Neural cell (in vitro differentiated cells): ENCODE measurements around the gene KDF1. TPM values are rescaled to one million over a fixed set of nuclear protein-coding genes. Genes with fewer than 3 reads are reported as not detected.
"Not testable (repeated sequence)": the region's sequence is repeated elsewhere in the genome, so short reads cannot be mapped to it uniquely, and the experiment has no call there.

Experiments
- H2AFZ ChIP-seq: fragments of 200-600, 300-800 bp; sonication (generic), shearing (Covaris generic); 2 replicates; pipeline ENCODE4 v1.6.0; 2014; ENCODE audit warnings: low read depth, mild to moderate bottlenecking, antibody characterized with exemption, low read length, moderate library complexity
- H3F3A ChIP-seq: fragments of 200-600 bp; shearing (Covaris generic); 2 replicates; pipeline ENCODE4 v1.6.1; 2016; ENCODE audit warnings: mild to moderate bottlenecking, moderate library complexity, mixed read lengths, antibody characterized with exemption, low read length; ENCODE audit not compliant: insufficient read depth, poor library complexity, severe bottlenecking
- H3K27ac ChIP-seq: fragments of 200-600, 300-800 bp; sonication (generic), shearing (Covaris generic); 2 replicates; pipeline ENCODE4 v1.5.1; 2014; ENCODE audit warnings: mild to moderate bottlenecking, low read length, moderate library complexity
- H3K27me3 ChIP-seq: fragments of 300-800, 200-600 bp; sonication (generic), shearing (Covaris generic); 2 replicates; pipeline ENCODE4 v1.6.0; 2014; ENCODE audit warnings: mild to moderate bottlenecking, low read depth, low read length, moderate library complexity; ENCODE audit not compliant: insufficient read depth
- H3K36me3 ChIP-seq: fragments of 300-800, 200-600 bp; sonication (generic), shearing (Covaris generic); 2 replicates; pipeline ENCODE4 v1.5.1; 2014; ENCODE audit warnings: mild to moderate bottlenecking, antibody characterized with exemption, low read length, moderate library complexity; ENCODE audit not compliant: insufficient read depth
- H3K4me2 ChIP-seq: fragments of 300-800, 200-600 bp; sonication (generic), shearing (Covaris generic); 2 replicates; pipeline ENCODE4 v1.6.0; 2014; ENCODE audit warnings: mild to moderate bottlenecking, low read length
- H3K4me3 ChIP-seq: fragments of 300-800, 200-600 bp; sonication (generic), shearing (Covaris generic); 2 replicates; pipeline ENCODE4 v1.5.1; 2014; ENCODE audit warnings: mild to moderate bottlenecking, low read length, moderate library complexity
- H3K79me2 ChIP-seq: fragments of 200-600 bp; shearing (Covaris generic); replicated peaks from 2 replicates; pipeline ENCODE4 v1.6.0; 2014; ENCODE audit warnings: mild to moderate bottlenecking, low read length, moderate library complexity; ENCODE audit not compliant: insufficient read depth
- H3K9ac ChIP-seq: fragments of 300-800, 200-600 bp; sonication (generic), shearing (Covaris generic); 2 replicates; pipeline ENCODE4 v1.6.1; 2016; ENCODE audit warnings: mild to moderate bottlenecking, low read length, mixed read lengths
- H3K9me2 ChIP-seq: fragments of 200-600 bp; shearing (Covaris generic); 2 replicates; pipeline ENCODE4 v1.6.1; 2016; ENCODE audit warnings: mild to moderate bottlenecking, low read length, mixed read lengths; ENCODE audit not compliant: insufficient read depth
- H3K9me3 ChIP-seq: fragments of 200-600, 300-800 bp; sonication (generic), shearing (Covaris generic); 2 replicates; pipeline ENCODE4 v1.6.1; 2016; ENCODE audit warnings: mild to moderate bottlenecking, mixed run types, low read length, moderate library complexity, mixed read lengths
- H4K20me1 ChIP-seq: fragments of 200-600 bp; shearing (Covaris generic); 2 replicates; pipeline ENCODE4 v1.6.1; 2016; ENCODE audit warnings: mild to moderate bottlenecking, mixed run types; ENCODE audit not compliant: insufficient read depth
- EP300 ChIP-seq: fragments of 450-650 bp; conservative IDR thresholded peaks from 2 replicates; pipeline ENCODE4 v1.6.1; 2014; ENCODE audit warnings: antibody characterized with exemption, mild to moderate bottlenecking, moderate library complexity; ENCODE audit not compliant: poor library complexity, severe bottlenecking
- EZH2 ChIP-seq: fragments of 200-600, 300-800 bp; shearing (Covaris generic), sonication (generic); IDR thresholded peaks from 2 replicates; pipeline ENCODE4 v1.6.1; 2014; ENCODE audit warnings: antibody characterized with exemption, low read length, borderline replicate concordance, mild to moderate bottlenecking; ENCODE audit not compliant: insufficient read depth, poor library complexity, severe bottlenecking
- MXI1 ChIP-seq: fragments of 450-650 bp; conservative IDR thresholded peaks from 2 replicates; pipeline ENCODE4 v1.6.1; 2014; ENCODE audit warnings: antibody characterized with exemption, mild to moderate bottlenecking; ENCODE audit not compliant: poor library complexity, severe bottlenecking
- POLR2AphosphoS5 ChIP-seq: IDR thresholded peaks from 2 replicates; pipeline ENCODE4 v1.6.1; 2012
- RAD21 ChIP-seq: fragments of 450-650 bp; conservative IDR thresholded peaks from 2 replicates; pipeline ENCODE4 v1.6.1; 2014; ENCODE audit warnings: antibody characterized with exemption, mild to moderate bottlenecking, moderate library complexity
- REST ChIP-seq: IDR thresholded peaks from 2 replicates; pipeline ENCODE4 v1.6.1; 2012; ENCODE audit warnings: borderline replicate concordance
- SMC3 ChIP-seq: fragments of 450-650 bp; conservative IDR thresholded peaks from 2 replicates; pipeline ENCODE4 v1.6.1; 2014; ENCODE audit warnings: antibody characterized with exemption, mild to moderate bottlenecking, moderate library complexity; ENCODE audit not compliant: poor library complexity
- TAF1 ChIP-seq: IDR thresholded peaks from 2 replicates; pipeline ENCODE4 v1.6.1; 2012; ENCODE audit warnings: low read depth
- polyA plus RNA-seq: library from polyadenylated mRNA; depleted of rRNA; stranded (reverse); fragments of >200 nt; gene quantifications from 2 replicates; pipeline ENCODE4 v1.2.3, GENCODE V29; 2014

The KDF1 gene
- polyA plus RNA-seq, 1 donor from 2014 or later: not detected

GRCh38 chr1:26991310-26992116 lies 31.2 kb upstream of the KDF1 start:
- H2AFZ ChIP-seq: no peak overlapping the region
- H3K9me3 ChIP-seq: no peaks in the 10 kb centered on the region
- no peak overlapping the region for H3K4me2 ChIP-seq

GRCh38 chr1:26989403-26990109 lies 29.3 kb upstream of the KDF1 start:
- H3K27me3 ChIP-seq: peaks cover 19% of the 10 kb centered on the region
- H3K4me2 ChIP-seq, H3K79me2 ChIP-seq, H3K9me2 ChIP-seq, H4K20me1 ChIP-seq, H3K27ac ChIP-seq, H3K9me3 ChIP-seq, H3F3A ChIP-seq, H3K4me3 ChIP-seq, H3K9ac ChIP-seq, H3K36me3 ChIP-seq, H2AFZ ChIP-seq: not testable (repeated sequence)

More at GRCh38 chr1:26991310-26992116, 31.2 kb upstream of the KDF1 start:
- H3K36me3 ChIP-seq: no peaks in the 10 kb centered on the region
- H3K9ac ChIP-seq: no peak overlapping the region
- H3K79me2 ChIP-seq: no peaks in the 10 kb centered on the region
- TF ChIP-seq RAD21: no peak
- no peak overlapping the region for H3K27ac ChIP-seq
- no peaks in the 10 kb centered on the region for H3K9me2 ChIP-seq
- H3F3A ChIP-seq: no peaks in the 10 kb centered on the region
- H3K4me3 ChIP-seq: no peak overlapping the region
- H4K20me1 ChIP-seq: no peaks in the 10 kb centered on the region
- peaks cover 32% of the 10 kb centered on the region for H3K27me3 ChIP-seq

- Histone ChIP-seq H3K27ac (no peak overlapping the region), H3K36me3 (no peaks in the 10 kb centered on the region), H3F3A (no peaks in the 10 kb centered on the region), H3K4me3 (no peak overlapping the region), H3K9me2 (no peaks in the 10 kb centered on the region), H3K9ac (no peak overlapping the region), H3K4me2 (no peak overlapping the region), H4K20me1 (no peaks in the 10 kb centered on the region), H3K79me2 (no peaks in the 10 kb centered on the region), H3K9me3 (no peaks in the 10 kb centered on the region), H2AFZ (no peak overlapping the region), H3K27me3 (peaks cover 11% of the 10 kb centered on the region)
- TF ChIP-seq POLR2AphosphoS5: no peak
- no peak for TF ChIP-seq SMC3
- no peak for TF ChIP-seq RAD21
- no peak for TF ChIP-seq MXI1
- no peak for TF ChIP-seq REST
- no peak for TF ChIP-seq TAF1
- TF ChIP-seq EZH2: no peak
- TF ChIP-seq EP300: no peak
These were observed 26.4 kb upstream of the KDF1 start for GRCh38 chr1:26986658-26987057.
